Endodermal cell (in vitro differentiated cells): Measurements from ENCODE around the gene PPP4C. TPM values are rescaled to one million over a fixed set of nuclear protein-coding genes. Genes with fewer than 3 reads are reported as not detected.

Source experiments
- DNase-seq: peaks from one replicate; pipeline ENCODE4 v3.0.0-alpha.2; 2017
- H3K27ac ChIP-seq: 2 replicates; pipeline ENCODE4 v1.5.1; 2013; ENCODE audit warnings: mild to moderate bottlenecking, low read depth, low read length, moderate library complexity
- H3K27me3 ChIP-seq: 2 replicates; pipeline ENCODE4 v1.6.1; 2013; ENCODE audit warnings: mild to moderate bottlenecking, low read length, moderate library complexity; ENCODE audit not compliant: insufficient read depth, control insufficient read depth, poor library complexity, severe bottlenecking
- H3K36me3 ChIP-seq: 2 replicates; pipeline ENCODE4 v1.7.0; 2013; ENCODE audit warnings: mild to moderate bottlenecking, low read length, moderate library complexity; ENCODE audit not compliant: control insufficient read depth, insufficient read depth
- H3K4me1 ChIP-seq: one replicate; pipeline ENCODE4 v1.7.0; 2013; ENCODE audit warnings: low read length; ENCODE audit not compliant: control insufficient read depth, insufficient read depth
- H3K4me3 ChIP-seq: 2 replicates; pipeline ENCODE4 v1.5.1; 2013; ENCODE audit warnings: mild to moderate bottlenecking, low read length, moderate library complexity
- H3K9ac ChIP-seq: 2 replicates; pipeline ENCODE4 v1.6.1; 2013; ENCODE audit warnings: mild to moderate bottlenecking, low read length, moderate library complexity; ENCODE audit not compliant: poor library complexity, severe bottlenecking; ENCODE audit errors: extremely low read depth
- H3K9me3 ChIP-seq: 2 replicates; pipeline ENCODE4 v1.6.1; 2013; ENCODE audit warnings: mild to moderate bottlenecking, low read length, moderate library complexity; ENCODE audit not compliant: control insufficient read depth
- H3K27ac Mint-ChIP-seq: 2 replicates; pipeline ENCODE4 v1.8.0; 2020; ENCODE audit warnings: mixed read lengths
- H3K27me3 Mint-ChIP-seq: 2 replicates; pipeline ENCODE4 v1.8.0; 2021; ENCODE audit warnings: mild to moderate bottlenecking, mixed read lengths; ENCODE audit not compliant: insufficient read depth
- H3K36me3 Mint-ChIP-seq: 2 replicates; pipeline ENCODE4 v1.8.0; 2020; ENCODE audit warnings: low read depth, mixed read lengths
- H3K4me1 Mint-ChIP-seq: 2 replicates; pipeline ENCODE4 v1.8.0; 2020; ENCODE audit warnings: mixed read lengths
- H3K4me3 Mint-ChIP-seq: 2 replicates; pipeline ENCODE4 v1.8.0; 2020; ENCODE audit warnings: mild to moderate bottlenecking, moderate library complexity, mixed read lengths
- H3K9me3 Mint-ChIP-seq: 2 replicates; pipeline ENCODE4 v1.8.0; 2020; ENCODE audit warnings: mild to moderate bottlenecking, mixed read lengths
- WGBS, 2 experiments: methylation state at CpG; one replicate each; pipeline versions ENCODE4 v1.1.5 to v1.1.7; 2013; ENCODE audit warnings: missing lambda C conversion rate in 2 of 2, mixed read lengths in 1 of 2; ENCODE audit not compliant: insufficient coverage in 1 of 2, insufficient read length in 1 of 2; 5-methylcytosine and 5-hydroxymethylcytosine counted together
- total RNA-seq, 2 donors: library from RNA; stranded (reverse); fragmentation: NEBNext Ultra II Directional in 1 of 2; extraction: Animal tissue kit (Norgen Biotek cat#: 25700) in 1 of 2; gene quantifications; 2 replicates in 1 of 2; 3 replicates in 1 of 2; pipeline ENCODE4 v1.2.1, GENCODE V29; 2021
- TF ChIP-seq, protein P1 (sequence below): fragments of 200-600 bp; sonication (generic); conservative IDR thresholded peaks from 2 replicates; pipeline ENCODE4 v1.5.0; 2021; ENCODE audit warnings: antibody characterized with exemption, mild to moderate bottlenecking

PPP4C gene
- total RNA-seq, 2 donors from 2014 or later: 150 to 151 TPM

DNA sequence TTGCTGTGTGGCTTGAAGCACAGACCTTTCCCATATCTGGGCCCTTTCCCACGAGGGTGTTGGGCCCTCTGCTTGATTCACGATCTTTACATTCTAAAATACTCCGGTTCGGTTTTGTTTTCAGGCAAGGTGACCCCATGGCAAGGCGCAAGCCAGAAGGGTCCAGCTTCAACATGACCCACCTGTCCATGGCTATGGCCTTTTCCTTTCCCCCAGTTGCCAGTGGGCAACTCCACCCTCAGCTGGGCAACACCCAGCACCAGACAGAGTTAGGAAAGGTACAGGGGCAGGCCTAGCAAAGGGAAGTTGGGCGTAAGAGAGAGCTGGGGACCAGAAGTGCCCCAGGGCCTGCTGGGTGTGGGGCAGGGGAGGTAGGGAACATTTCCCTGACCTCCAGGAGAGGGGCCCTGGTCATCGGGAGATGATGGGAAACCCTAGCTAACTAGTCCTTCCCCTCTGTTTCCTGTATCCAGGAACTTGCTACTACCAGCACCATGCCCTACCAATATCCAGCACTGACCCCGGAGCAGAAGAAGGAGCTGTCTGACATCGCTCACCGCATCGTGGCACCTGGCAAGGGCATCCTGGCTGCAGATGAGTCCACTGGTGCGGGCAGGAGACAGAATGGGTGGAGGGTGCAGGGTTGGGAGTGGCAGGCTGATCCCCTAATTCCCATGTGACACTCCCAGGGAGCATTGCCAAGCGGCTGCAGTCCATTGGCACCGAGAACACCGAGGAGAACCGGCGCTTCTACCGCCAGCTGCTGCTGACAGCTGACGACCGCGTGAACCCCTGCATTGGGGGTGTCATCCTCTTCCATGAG lies 8.8 kb upstream of the PPP4C start:
- Histone ChIP-seq H3K9ac (peak overlapping the region; percentile 94), H3K36me3 (peaks cover 52% of the 10 kb centered on the region), H3K4me3 (peak overlapping the region; percentile 82), H3K9me3 (no peaks in the 10 kb centered on the region), H3K27ac (no peak overlapping the region), H3K4me1 (peaks cover 8% of the 10 kb centered on the region), H3K27me3 (no peaks in the 10 kb centered on the region)
- Mint-ChIP-seq H3K4me1 (peaks cover 18% of the 10 kb centered on the region), H3K9me3 (no peaks in the 10 kb centered on the region), H3K27me3 (no peaks in the 10 kb centered on the region), H3K27ac (peak overlapping the region; percentile 92), H3K4me3 (peak overlapping the region; percentile 87), H3K36me3 (peaks cover 53% of the 10 kb centered on the region)
- 78 to 85% methylated on average over 12 to 21 of the region's 21 CpGs for WGBS, 2 experiments
- DNase-seq: no peak
- TF ChIP-seq, protein P1, sequence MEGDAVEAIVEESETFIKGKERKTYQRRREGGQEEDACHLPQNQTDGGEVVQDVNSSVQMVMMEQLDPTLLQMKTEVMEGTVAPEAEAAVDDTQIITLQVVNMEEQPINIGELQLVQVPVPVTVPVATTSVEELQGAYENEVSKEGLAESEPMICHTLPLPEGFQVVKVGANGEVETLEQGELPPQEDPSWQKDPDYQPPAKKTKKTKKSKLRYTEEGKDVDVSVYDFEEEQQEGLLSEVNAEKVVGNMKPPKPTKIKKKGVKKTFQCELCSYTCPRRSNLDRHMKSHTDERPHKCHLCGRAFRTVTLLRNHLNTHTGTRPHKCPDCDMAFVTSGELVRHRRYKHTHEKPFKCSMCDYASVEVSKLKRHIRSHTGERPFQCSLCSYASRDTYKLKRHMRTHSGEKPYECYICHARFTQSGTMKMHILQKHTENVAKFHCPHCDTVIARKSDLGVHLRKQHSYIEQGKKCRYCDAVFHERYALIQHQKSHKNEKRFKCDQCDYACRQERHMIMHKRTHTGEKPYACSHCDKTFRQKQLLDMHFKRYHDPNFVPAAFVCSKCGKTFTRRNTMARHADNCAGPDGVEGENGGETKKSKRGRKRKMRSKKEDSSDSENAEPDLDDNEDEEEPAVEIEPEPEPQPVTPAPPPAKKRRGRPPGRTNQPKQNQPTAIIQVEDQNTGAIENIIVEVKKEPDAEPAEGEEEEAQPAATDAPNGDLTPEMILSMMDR: no peak

DNA sequence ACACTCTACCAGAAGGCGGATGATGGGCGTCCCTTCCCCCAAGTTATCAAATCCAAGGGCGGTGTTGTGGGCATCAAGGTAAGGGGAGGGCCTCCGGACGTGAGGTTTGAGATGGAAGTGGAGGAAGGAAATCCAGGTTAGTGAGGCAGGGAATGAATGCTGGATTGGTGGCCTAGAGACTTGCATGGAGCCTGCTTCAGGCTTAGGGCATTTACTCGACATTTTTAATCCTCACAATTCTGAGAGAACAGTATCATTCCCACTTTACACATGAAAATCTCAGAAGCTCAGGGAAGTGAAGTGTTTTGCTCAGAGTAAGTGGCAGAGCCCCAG lies 8.2 kb upstream of the PPP4C start:
- Histone ChIP-seq H3K4me3 (peak overlapping the region; percentile 82), H3K9me3 (no peaks in the 10 kb centered on the region), H3K4me1 (peaks cover 8% of the 10 kb centered on the region), H3K27ac (no peak overlapping the region), H3K36me3 (peaks cover 58% of the 10 kb centered on the region), H3K27me3 (no peaks in the 10 kb centered on the region), H3K9ac (no peak overlapping the region)
- 86 to 97% methylated on average over 1 to 6 of the region's 6 CpGs for WGBS, 2 experiments
- Mint-ChIP-seq H3K36me3 (peaks cover 57% of the 10 kb centered on the region), H3K4me1 (peaks cover 18% of the 10 kb centered on the region), H3K4me3 (peak overlapping the region; percentile 87), H3K27ac (no peak overlapping the region), H3K27me3 (no peaks in the 10 kb centered on the region), H3K9me3 (no peaks in the 10 kb centered on the region)
- TF ChIP-seq, protein P1: no peak
- DNase-seq: no peak

DNA sequence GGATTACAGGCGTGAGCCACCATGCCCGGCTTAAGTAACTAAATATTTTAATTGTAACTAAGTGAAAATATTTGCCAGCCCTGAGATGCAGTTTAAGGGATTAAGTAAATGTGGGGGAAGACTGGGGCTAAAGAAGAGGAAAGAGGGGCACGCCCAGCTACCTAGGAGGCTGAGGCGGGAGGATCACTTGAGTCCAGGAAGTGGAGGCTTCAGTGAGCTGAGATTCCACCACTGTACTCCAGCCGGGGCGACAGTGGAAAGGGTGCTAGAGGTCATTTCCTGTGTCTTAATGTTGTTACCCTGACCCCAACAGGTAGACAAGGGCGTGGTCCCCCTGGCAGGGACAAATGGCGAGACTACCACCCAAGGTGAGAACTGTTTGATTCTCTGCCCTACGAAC lies 7.5 kb upstream of the PPP4C start:
- no peak overlapping the region for H3K9ac ChIP-seq
- 96 to 98% methylated on average over 6 to 9 of the region's 9 CpGs for WGBS, 2 experiments
- peaks cover 59% of the 10 kb centered on the region for H3K36me3 ChIP-seq
- H3K36me3 Mint-ChIP-seq: peaks cover 57% of the 10 kb centered on the region
- TF ChIP-seq, protein P1: no peak
- no peaks in the 10 kb centered on the region for H3K9me3 ChIP-seq
- peaks cover 8% of the 10 kb centered on the region for H3K4me1 ChIP-seq
- H3K27ac Mint-ChIP-seq: peak overlapping the region; percentile 66
- H3K27ac ChIP-seq: no peak overlapping the region
- H3K27me3 Mint-ChIP-seq: no peaks in the 10 kb centered on the region
- no peak overlapping the region for H3K4me3 ChIP-seq
- no peaks in the 10 kb centered on the region for H3K9me3 Mint-ChIP-seq
- H3K4me1 Mint-ChIP-seq: peaks cover 18% of the 10 kb centered on the region
- DNase-seq: no peak
- H3K4me3 Mint-ChIP-seq: no peak overlapping the region
- no peaks in the 10 kb centered on the region for H3K27me3 ChIP-seq
